Prostate gland (tissue), 2 donors: ENCODE results near the gene SULF2. TPM values are rescaled to one million over a fixed set of nuclear protein-coding genes. Genes with fewer than 3 reads are reported as not detected.

ENCODE experiments used
- DNase-seq: peaks from one replicate; pipeline ENCODE4 v3.0.0-alpha.2; 2019; ENCODE audit warnings: low spot score
- H3K27ac ChIP-seq, 2 donors: fragments of 200-600 bp; sonication (generic); 2 replicates each; pipeline ENCODE4 v1.5.1; 2017 to 2019
- H3K27me3 ChIP-seq: fragments of 200-600 bp; sonication (generic); replicated peaks from 2 replicates; pipeline ENCODE4 v1.5.1; 2019; ENCODE audit not compliant: insufficient read depth
- H3K36me3 ChIP-seq, 2 donors: fragments of 200-600 bp; sonication (generic); 1 replicate in 1 of 2; 2 replicates in 1 of 2; pipeline versions ENCODE4 v1.5.1 to v1.8.1; 2017 to 2019
- H3K4me1 ChIP-seq: fragments of 200-600 bp; sonication (generic); replicated peaks from 2 replicates; pipeline ENCODE4 v1.5.1; 2019
- H3K4me3 ChIP-seq, 2 donors: fragments of 200-600 bp; sonication (generic); 2 replicates each; pipeline ENCODE4 v1.5.1; 2017 to 2019
- H3K9me3 ChIP-seq: fragments of 200-600 bp; sonication (generic); 2 replicates; pipeline ENCODE4 v1.5.1; 2017
- POLR2A ChIP-seq: fragments of 450-650 bp; IDR thresholded peaks from one replicate; pipeline ENCODE4 v1.6.1; 2016; ENCODE audit warnings: antibody characterized with exemption, mild to moderate bottlenecking
- POLR2AphosphoS5 ChIP-seq: sonication (generic); formaldehyde crosslinking; IDR thresholded peaks from one replicate; pipeline ENCODE4 v1.6.1; 2017; ENCODE audit warnings: antibody characterized with exemption
- WGBS: methylation state at CpG from one replicate; pipeline ENCODE4 v1.1.5; 2018; 5-methylcytosine and 5-hydroxymethylcytosine counted together
- intact Hi-C: fragments of 100-400 bp; cut with DNase I; formaldehyde crosslinking; loops from one replicate; pipeline ENCODE4 v1.14.2; 2022
- total RNA-seq, 2 donors: library from RNA; depleted of rRNA; stranded (reverse); fragments of >200 nt; gene quantifications; one replicate each; pipeline ENCODE4 v1.1.0, GENCODE V29; 2016
- TF ChIP-seq, protein P1 (sequence below), 4 experiments: fragments of 200-600 bp in 2 of 4; fragments of 450-650 bp in 2 of 4; sonication (generic) in 2 of 4; IDR thresholded peaks; 1 replicate in 3 of 4; 2 replicates in 1 of 4; pipeline ENCODE4 v1.5.1; 2016 to 2019; ENCODE audit warnings: antibody characterized with exemption in 4 of 4, mild to moderate bottlenecking in 2 of 4, moderate library complexity in 2 of 4

Gene SULF2
- total RNA-seq, 2 donors from 2014 or later = 43.6 to 82.0 TPM

- no peak for TF ChIP-seq POLR2AphosphoS5
- TF ChIP-seq, protein P1, sequence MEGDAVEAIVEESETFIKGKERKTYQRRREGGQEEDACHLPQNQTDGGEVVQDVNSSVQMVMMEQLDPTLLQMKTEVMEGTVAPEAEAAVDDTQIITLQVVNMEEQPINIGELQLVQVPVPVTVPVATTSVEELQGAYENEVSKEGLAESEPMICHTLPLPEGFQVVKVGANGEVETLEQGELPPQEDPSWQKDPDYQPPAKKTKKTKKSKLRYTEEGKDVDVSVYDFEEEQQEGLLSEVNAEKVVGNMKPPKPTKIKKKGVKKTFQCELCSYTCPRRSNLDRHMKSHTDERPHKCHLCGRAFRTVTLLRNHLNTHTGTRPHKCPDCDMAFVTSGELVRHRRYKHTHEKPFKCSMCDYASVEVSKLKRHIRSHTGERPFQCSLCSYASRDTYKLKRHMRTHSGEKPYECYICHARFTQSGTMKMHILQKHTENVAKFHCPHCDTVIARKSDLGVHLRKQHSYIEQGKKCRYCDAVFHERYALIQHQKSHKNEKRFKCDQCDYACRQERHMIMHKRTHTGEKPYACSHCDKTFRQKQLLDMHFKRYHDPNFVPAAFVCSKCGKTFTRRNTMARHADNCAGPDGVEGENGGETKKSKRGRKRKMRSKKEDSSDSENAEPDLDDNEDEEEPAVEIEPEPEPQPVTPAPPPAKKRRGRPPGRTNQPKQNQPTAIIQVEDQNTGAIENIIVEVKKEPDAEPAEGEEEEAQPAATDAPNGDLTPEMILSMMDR (IDR thresholded peaks at IDR 0.05) = no peak
- TF ChIP-seq POLR2A = no peak
- Histone ChIP-seq H3K27me3 (no peaks in the 10 kb centered on the region), H3K4me1 (no peaks in the 10 kb centered on the region), H3K9me3 (no peaks in the 10 kb centered on the region), H3K27ac (no peak overlapping the region), H3K4me3 (no peak overlapping the region), H3K36me3 (no peaks in the 10 kb centered on the region)
- intact Hi-C loops = loop anchor here (5.0 kb wide), 1 partner anchor 66 kb away; no protein-coding TSS in a partner anchor
- DNase-seq = no peak
- 93% methylated on average over 2 of the region's 2 CpGs for WGBS
Observed at GRCh38 chr20:47791084-47791599, 5.9 kb upstream of the SULF2 start.

GRCh38 chr20:47790580-47790965 is 5.3 kb upstream of the SULF2 start:
- DNase-seq = no peak
- TF ChIP-seq POLR2A (no peak), POLR2AphosphoS5 (no peak)
- TF ChIP-seq, protein P1 (IDR thresholded peaks at IDR 0.05) = no peak
- H3K27ac ChIP-seq = no peak overlapping the region
- H3K4me3 ChIP-seq = no peak overlapping the region
- H3K27me3 ChIP-seq = no peaks in the 10 kb centered on the region
- no peaks in the 10 kb centered on the region for H3K36me3 ChIP-seq
- H3K9me3 ChIP-seq = no peaks in the 10 kb centered on the region
- intact Hi-C loops = loop anchor here (5.0 kb wide), 1 partner anchor 67 kb away; no protein-coding TSS in a partner anchor
- H3K4me1 ChIP-seq = no peaks in the 10 kb centered on the region
- 88% methylated on average over 5 of the region's 5 CpGs for WGBS

GRCh38 chr20:47789764-47790579 is 4.7 kb upstream of the SULF2 start:
- DNase-seq = no peak
- no peak overlapping the region for H3K27ac ChIP-seq
- H3K9me3 ChIP-seq = no peaks in the 10 kb centered on the region
- no peak overlapping the region for H3K4me3 ChIP-seq
- H3K27me3 ChIP-seq = no peaks in the 10 kb centered on the region
- H3K36me3 ChIP-seq = no peaks in the 10 kb centered on the region
- no peaks in the 10 kb centered on the region for H3K4me1 ChIP-seq
- TF ChIP-seq POLR2A = no peak
- TF ChIP-seq POLR2AphosphoS5 = no peak
- TF ChIP-seq, protein P1 (IDR thresholded peaks at IDR 0.05) = no peak
- intact Hi-C loops = loop anchor here (5.0 kb wide), 5 partner anchors 67 to 502 kb away; no protein-coding TSS in a partner anchor
- 77% methylated on average over 10 of the region's 10 CpGs for WGBS

- H3K36me3 ChIP-seq = no peaks in the 10 kb centered on the region
- no peaks in the 10 kb centered on the region for H3K9me3 ChIP-seq
- no peak for DNase-seq
- no peaks in the 10 kb centered on the region for H3K27me3 ChIP-seq
- no peak overlapping the region for H3K4me3 ChIP-seq
- H3K4me1 ChIP-seq = peaks cover 6% of the 10 kb centered on the region
- intact Hi-C loops = loop anchor here (5.0 kb wide), 4 partner anchors 67 to 503 kb away; no protein-coding TSS in a partner anchor
- 23% methylated on average over 12 of the region's 12 CpGs for WGBS
- H3K27ac ChIP-seq = no peak overlapping the region
- TF ChIP-seq POLR2AphosphoS5 (peak; percentile 47), POLR2A (no peak)
Observed at GRCh38 chr20:47789081-47789763, 3.9 kb upstream of the SULF2 start.

GRCh38 chr20:47788741-47789080 is 3.4 kb upstream of the SULF2 start:
- H3K9me3 ChIP-seq = no peaks in the 10 kb centered on the region
- no peaks in the 10 kb centered on the region for H3K36me3 ChIP-seq
- DNase-seq = no peak
- H3K4me3 ChIP-seq = no peak overlapping the region
- H3K4me1 ChIP-seq = peaks cover 9% of the 10 kb centered on the region
- 73% methylated on average over 11 of the region's 11 CpGs for WGBS
- no peak overlapping the region for H3K27ac ChIP-seq
- intact Hi-C loops = loop anchor here (5.0 kb wide), 4 partner anchors 66 to 504 kb away; no protein-coding TSS in a partner anchor
- no peaks in the 10 kb centered on the region for H3K27me3 ChIP-seq
- TF ChIP-seq, protein P1 (IDR thresholded peaks at IDR 0.05) = no peak
- TF ChIP-seq POLR2AphosphoS5 (no peak), POLR2A (no peak)
